ENCODE data around the gene CD99.
"Not testable (repeated sequence)": the region's sequence is repeated elsewhere in the genome, so short reads cannot be mapped to it uniquely, and the experiment has no call there.

Gene CD99

DNA sequence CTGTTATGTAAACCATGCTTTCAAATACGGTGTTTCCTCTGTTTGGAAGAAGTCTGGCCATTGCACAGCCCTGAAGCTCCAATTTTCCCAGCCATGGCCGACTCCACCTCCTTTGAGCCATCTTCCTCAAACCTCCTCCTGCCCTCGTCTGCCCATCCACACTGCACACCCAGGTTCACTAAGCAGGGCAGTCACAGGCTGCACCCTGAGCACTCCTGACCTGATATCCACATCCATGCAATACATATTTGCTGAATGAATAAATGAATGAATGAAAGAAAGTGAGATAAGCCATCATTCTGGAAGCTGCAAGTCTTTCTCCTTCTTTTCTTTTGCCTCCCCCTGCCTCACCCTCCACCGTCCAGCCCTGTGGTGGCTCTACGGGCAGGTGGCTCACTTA lies 83.0 kb downstream of the CD99 start:
- DNase-seq (ENCODE audit: insufficient read length, low spot score) (no peak), FAIRE-seq (no peak)
- TF ChIP-seq, protein P1, sequence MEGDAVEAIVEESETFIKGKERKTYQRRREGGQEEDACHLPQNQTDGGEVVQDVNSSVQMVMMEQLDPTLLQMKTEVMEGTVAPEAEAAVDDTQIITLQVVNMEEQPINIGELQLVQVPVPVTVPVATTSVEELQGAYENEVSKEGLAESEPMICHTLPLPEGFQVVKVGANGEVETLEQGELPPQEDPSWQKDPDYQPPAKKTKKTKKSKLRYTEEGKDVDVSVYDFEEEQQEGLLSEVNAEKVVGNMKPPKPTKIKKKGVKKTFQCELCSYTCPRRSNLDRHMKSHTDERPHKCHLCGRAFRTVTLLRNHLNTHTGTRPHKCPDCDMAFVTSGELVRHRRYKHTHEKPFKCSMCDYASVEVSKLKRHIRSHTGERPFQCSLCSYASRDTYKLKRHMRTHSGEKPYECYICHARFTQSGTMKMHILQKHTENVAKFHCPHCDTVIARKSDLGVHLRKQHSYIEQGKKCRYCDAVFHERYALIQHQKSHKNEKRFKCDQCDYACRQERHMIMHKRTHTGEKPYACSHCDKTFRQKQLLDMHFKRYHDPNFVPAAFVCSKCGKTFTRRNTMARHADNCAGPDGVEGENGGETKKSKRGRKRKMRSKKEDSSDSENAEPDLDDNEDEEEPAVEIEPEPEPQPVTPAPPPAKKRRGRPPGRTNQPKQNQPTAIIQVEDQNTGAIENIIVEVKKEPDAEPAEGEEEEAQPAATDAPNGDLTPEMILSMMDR (IDR thresholded peaks at IDR 0.05; ENCODE audit: insufficient read depth, missing control alignments) = no peak

DNA sequence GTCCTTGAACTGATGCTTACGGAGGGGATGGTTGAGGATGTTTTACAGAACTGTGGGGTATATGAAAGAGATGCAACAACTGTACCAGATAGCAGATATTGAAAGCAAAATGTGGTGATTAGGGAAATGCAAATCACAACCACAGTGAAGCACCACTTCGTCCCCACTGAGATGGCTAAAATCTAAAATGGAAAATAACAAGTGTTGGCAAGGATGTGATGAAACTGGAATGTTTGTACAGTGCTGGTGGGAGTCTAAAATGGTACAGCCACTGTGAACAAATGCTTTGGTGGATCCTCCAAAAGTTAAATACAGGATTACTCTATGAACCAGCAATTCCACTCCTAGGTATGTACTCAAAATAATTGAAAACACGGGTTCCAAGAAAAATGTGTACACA lies 83.7 kb downstream of the CD99 start:
- TF ChIP-seq, protein P1 (IDR thresholded peaks at IDR 0.05; ENCODE audit: insufficient read depth, missing control alignments) = no peak
- DNase-seq (ENCODE audit: insufficient read length, low spot score) (no peak), FAIRE-seq (no peak)

DNA sequence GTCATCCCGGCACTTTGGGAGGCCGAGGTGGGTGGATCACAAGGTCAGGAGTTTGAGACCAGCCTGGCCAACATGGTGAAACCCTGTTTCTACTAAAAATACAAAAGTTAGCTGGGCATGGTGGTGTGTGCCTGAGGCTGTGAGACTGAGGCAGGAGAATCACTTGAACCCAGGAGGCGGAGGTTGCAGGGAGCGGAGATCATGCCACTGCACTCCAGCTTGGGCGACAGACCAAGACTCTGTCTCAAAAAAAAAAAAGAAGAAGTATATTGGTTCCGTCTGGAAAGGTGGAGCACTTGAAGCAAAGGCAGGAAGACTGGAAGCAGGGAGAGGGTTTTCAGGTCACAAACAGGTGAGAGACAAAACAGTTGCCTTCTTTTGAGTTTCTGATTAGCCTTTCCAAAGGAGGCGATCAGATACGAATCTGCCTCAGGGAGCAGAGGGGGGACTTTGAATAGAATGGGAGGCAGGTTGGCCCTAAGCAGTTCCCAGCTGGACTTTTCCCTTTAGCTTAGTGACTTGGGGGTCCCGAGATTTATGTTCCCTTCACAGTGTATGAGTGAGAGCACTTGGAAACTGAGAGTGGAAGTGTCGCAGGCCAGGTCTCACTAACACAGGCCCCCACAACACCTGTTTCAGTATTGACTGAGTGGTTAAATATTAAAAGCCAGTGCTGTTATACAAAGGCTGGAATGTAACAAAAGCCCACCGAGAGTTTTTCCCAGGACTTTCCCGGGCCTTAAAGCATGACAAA lies 89.6 kb downstream of the CD99 start:
- FAIRE-seq; DNase-seq (ENCODE audit: insufficient read length, low spot score): not testable (repeated sequence)

DNA sequence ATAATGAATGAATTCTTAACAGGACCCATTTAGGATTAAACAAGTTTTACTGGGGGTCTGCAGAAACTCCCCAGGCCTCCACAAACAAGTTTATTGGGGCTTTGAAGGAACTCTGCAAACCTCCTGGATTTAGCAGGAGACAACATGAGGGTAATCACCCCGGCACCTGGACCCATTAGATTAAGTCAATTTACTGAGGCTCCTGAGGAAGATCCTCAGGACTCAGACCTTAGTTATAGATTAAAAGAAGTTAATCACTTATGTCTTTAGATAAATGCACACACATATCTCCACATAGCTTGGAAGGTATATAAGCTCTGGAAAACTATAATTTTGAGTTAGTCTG lies 90.1 kb downstream of the CD99 start:
- DNase-seq (ENCODE audit: insufficient read length, low spot score) (no peak), FAIRE-seq (no peak)

DNA sequence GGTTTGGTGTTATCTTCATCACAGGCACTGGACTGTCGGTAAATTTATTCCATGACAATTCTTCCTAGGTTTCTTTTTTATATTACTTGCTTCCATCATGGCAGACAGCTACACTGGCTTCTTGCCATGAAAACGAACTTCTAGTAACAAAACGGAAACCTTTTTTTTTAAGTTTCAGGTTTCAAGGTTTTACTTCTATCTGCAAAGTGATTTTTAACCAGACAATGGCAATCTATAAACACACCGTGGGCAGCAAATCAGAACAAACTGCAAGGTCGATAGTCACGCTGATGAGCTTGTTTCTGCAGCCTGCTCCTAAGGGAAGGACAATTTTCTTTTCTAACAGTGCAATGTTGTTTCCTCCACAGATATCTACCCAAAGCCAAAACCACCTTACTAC lies 90.6 kb downstream of the CD99 start:
- FAIRE-seq = no peak
- TF ChIP-seq, protein P1 (IDR thresholded peaks at IDR 0.05; ENCODE audit: insufficient read depth, missing control alignments) = no peak
- no peak for DNase-seq (ENCODE audit: insufficient read length, low spot score)

More for the DNA sequence above, 90.1 kb downstream of the CD99 start:
- TF ChIP-seq, protein P1 (IDR thresholded peaks at IDR 0.05; ENCODE audit: insufficient read depth, missing control alignments) = no peak

DNA sequence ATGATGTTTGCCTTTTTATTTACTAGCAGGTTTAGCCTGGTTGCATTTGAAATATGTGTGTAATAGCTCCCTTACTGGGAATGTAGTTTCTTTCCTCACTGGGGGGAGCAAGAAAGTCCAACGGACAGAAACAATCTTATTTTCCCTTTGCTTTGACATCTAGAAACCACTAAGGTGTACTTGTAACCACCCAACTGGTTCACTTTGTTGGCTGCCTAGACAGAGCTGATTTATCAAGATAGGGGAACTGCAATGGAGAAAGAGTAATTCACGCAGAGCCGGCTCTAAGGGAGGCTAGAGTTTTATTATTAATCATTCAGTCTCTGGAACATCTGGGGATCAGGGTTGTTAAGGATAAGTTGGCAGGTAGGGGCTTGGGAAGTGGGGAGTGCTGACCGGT lies 91.1 kb downstream of the CD99 start:
- DNase-seq (ENCODE audit: insufficient read length, low spot score) (no peak), FAIRE-seq (no peak)
- TF ChIP-seq, protein P1 (IDR thresholded peaks at IDR 0.05; ENCODE audit: insufficient read depth, missing control alignments) = no peak

DNA sequence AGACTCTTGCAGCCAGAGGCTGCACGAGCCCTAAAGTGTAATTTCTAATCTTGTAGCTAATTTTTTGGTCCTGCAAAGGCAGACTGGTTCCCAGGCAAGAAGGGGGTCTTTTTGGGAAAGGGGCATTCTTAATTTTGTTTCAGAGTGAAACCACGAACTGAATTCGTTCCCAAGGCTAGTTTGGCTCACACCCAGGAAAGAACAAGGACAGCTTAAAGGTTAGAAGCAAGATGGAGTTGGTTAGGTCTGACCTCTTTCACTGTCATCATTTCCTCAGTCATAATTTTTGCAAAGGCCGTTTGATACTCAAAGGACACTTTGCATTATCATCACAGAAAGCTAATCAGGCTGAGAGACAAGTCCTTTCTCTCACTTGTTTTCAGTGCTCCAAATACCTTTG lies 91.7 kb downstream of the CD99 start:
- TF ChIP-seq, protein P1 (IDR thresholded peaks at IDR 0.05; ENCODE audit: insufficient read depth, missing control alignments) = no peak
- DNase-seq (ENCODE audit: insufficient read length, low spot score) (no peak), FAIRE-seq (no peak)

DNA sequence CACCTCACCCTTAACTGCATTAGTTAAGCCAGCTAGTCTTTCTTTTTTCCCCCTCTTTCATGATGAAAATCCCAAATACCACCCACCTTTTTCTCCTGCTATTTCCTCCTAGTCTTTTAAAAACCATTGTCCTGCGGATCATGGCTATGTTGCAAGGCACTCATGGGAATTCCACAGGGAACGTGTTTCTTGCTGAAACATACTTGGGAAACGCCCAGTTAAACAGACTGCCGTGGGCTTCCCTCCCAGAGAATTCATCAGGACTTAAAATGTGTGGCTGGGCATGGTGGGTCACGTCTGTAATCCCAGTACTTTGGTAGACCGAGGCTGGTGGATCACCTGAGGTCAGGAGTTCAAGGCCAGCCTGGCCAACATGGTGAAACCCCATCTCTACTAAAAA lies 92.9 kb downstream of the CD99 start:
- no peak for DNase-seq (ENCODE audit: insufficient read length, low spot score)
- FAIRE-seq = no peak

More for the DNA sequence above, 92.9 kb downstream of the CD99 start:
- TF ChIP-seq, protein P1 (IDR thresholded peaks at IDR 0.05; ENCODE audit: insufficient read depth, missing control alignments) = no peak

All from D721Med (cell line).